ENCODE data around the gene PTPRJ.
"Not testable (repeated sequence)": the region's sequence is repeated elsewhere in the genome, so short reads cannot be mapped to it uniquely, and the experiment has no call there.

Gene PTPRJ

GRCh38 chr11:48123934-48124755 is 143.8 kb downstream of the PTPRJ start:
- DNase-seq: no peak

- no peak for DNase-seq
These were observed 144.5 kb downstream of the PTPRJ start for GRCh38 chr11:48124880-48125279.

GRCh38 chr11:48125866-48126265 is 145.5 kb downstream of the PTPRJ start:
- DNase-seq: no peak

GRCh38 chr11:48127521-48128183 is 147.3 kb downstream of the PTPRJ start:
- DNase-seq: no peak

- no peak for DNase-seq
These were observed 149.5 kb downstream of the PTPRJ start for GRCh38 chr11:48129697-48130395.

GRCh38 chr11:48134221-48134922 is 154.0 kb downstream of the PTPRJ start:
- no peak for DNase-seq

- DNase-seq: no peak
These were observed 157.9 kb downstream of the PTPRJ start for GRCh38 chr11:48138222-48138621.

- DNase-seq: not testable (repeated sequence)
These were observed 159.5 kb downstream of the PTPRJ start for GRCh38 chr11:48139896-48140295.

GRCh38 chr11:48141475-48142122 is 161.2 kb downstream of the PTPRJ start:
- DNase-seq: no peak

GRCh38 chr11:48142889-48143288 is 162.5 kb downstream of the PTPRJ start:
- no peak for DNase-seq

- DNase-seq: no peak
These were observed 168.4 kb downstream of the PTPRJ start for GRCh38 chr11:48148749-48149148.

- DNase-seq: no peak
These were observed 169.9 kb downstream of the PTPRJ start for GRCh38 chr11:48150213-48150612.

- DNase-seq: no peak
These were observed 173.8 kb downstream of the PTPRJ start for GRCh38 chr11:48154151-48154550.

GRCh38 chr11:48161951-48162884 is 181.9 kb downstream of the PTPRJ start:
- DNase-seq: no peak

- DNase-seq: no peak
These were observed 182.5 kb downstream of the PTPRJ start for GRCh38 chr11:48162885-48163268.

- no peak for DNase-seq
These were observed 183.2 kb downstream of the PTPRJ start for GRCh38 chr11:48163360-48164100.

GRCh38 chr11:48164836-48165235 is 184.5 kb downstream of the PTPRJ start:
- no peak for DNase-seq

GRCh38 chr11:48165426-48165825 is 185.1 kb downstream of the PTPRJ start:
- no peak for DNase-seq

- DNase-seq: no peak
These were observed 187.0 kb downstream of the PTPRJ start for GRCh38 chr11:48167380-48167779.

GRCh38 chr11:48168815-48169214 is 188.5 kb downstream of the PTPRJ start:
- no peak for DNase-seq

- DNase-seq: no peak
These were observed 188.9 kb downstream of the PTPRJ start for GRCh38 chr11:48169259-48169658.

All from GDM1 (cell line).